Keratinocyte (primary cell): ENCODE data around the gene CDK15. TPM values are rescaled to one million over a fixed set of nuclear protein-coding genes. Genes with fewer than 3 reads are reported as not detected.

Source experiments
- DNase-seq: peaks from one replicate; pipeline ENCODE4 v3.0.0-alpha.2; 2011; ENCODE audit warnings: low read depth, missing footprints, low spot score
- FAIRE-seq: peaks from 2 replicates; lab custom pipeline; 2011; peaks lifted over from hg19 to GRCh38; lab: Jason Lieb, UNC
- H2AFZ ChIP-seq: 2 replicates; pipeline ENCODE4 v1.6.0; 2012; ENCODE audit warnings: low read length, control low read depth, inconsistent platforms; ENCODE audit not compliant: control insufficient read depth
- H3K27ac ChIP-seq: 2 replicates; pipeline ENCODE4 v1.5.1; 2011; ENCODE audit warnings: low read length; ENCODE audit not compliant: control insufficient read depth, insufficient read depth
- H3K27me3 ChIP-seq: 3 replicates; pipeline ENCODE4 v1.6.0; 2011; ENCODE audit warnings: low read length; ENCODE audit not compliant: control insufficient read depth, insufficient read depth; ENCODE audit errors: extremely low read depth
- H3K36me3 ChIP-seq, 2 experiments: 2 replicates in 1 of 2; 3 replicates in 1 of 2; pipeline ENCODE4 v1.5.1; 2011; ENCODE audit warnings: low read length in 2 of 2, mild to moderate bottlenecking in 1 of 2; ENCODE audit not compliant: control insufficient read depth in 2 of 2, insufficient read depth in 2 of 2; ENCODE audit errors: extremely low read depth in 1 of 2
- H3K4me1 ChIP-seq: 3 replicates; pipeline ENCODE4 v1.5.1; 2011; ENCODE audit warnings: low read length; ENCODE audit not compliant: control insufficient read depth, insufficient read depth; ENCODE audit errors: extremely low read depth
- H3K4me2 ChIP-seq: 3 replicates; pipeline ENCODE4 v1.6.0; 2011; ENCODE audit warnings: low read depth, low read length; ENCODE audit not compliant: control insufficient read depth, insufficient read depth; ENCODE audit errors: extremely low read depth
- H3K4me3 ChIP-seq, 3 experiments: fragments of 200-600 bp in 1 of 3; sonication (generic) in 1 of 3; 2 replicates in 2 of 3; 3 replicates in 1 of 3; pipeline ENCODE4 v1.5.1; 2011 to 2016; ENCODE audit warnings: low read length in 3 of 3, mild to moderate bottlenecking in 3 of 3, control low read depth in 2 of 3, inconsistent platforms in 1 of 3, low read depth in 1 of 3, mixed read lengths in 1 of 3, mixed run types in 1 of 3, moderate library complexity in 1 of 3; ENCODE audit not compliant: control insufficient read depth in 2 of 3, insufficient read depth in 2 of 3; ENCODE audit errors: extremely low read depth in 1 of 3
- H3K79me2 ChIP-seq: 2 replicates; pipeline ENCODE4 v1.6.0; 2012; ENCODE audit warnings: low read length; ENCODE audit not compliant: control insufficient read depth, insufficient read depth
- H3K9ac ChIP-seq: 3 replicates; pipeline ENCODE4 v1.6.0; 2011; ENCODE audit warnings: low read length; ENCODE audit not compliant: control insufficient read depth, insufficient read depth; ENCODE audit errors: extremely low read depth
- H3K9me1 ChIP-seq: 3 replicates; pipeline ENCODE4 v1.6.0; 2011; ENCODE audit warnings: low read length; ENCODE audit not compliant: control insufficient read depth, insufficient read depth; ENCODE audit errors: extremely low read depth
- H3K9me3 ChIP-seq: 2 replicates; pipeline ENCODE4 v1.5.1; 2012; ENCODE audit warnings: low read depth, low read length; ENCODE audit not compliant: control insufficient read depth
- H4K20me1 ChIP-seq: 3 replicates; pipeline ENCODE4 v1.6.0; 2011; ENCODE audit warnings: low read length; ENCODE audit not compliant: control insufficient read depth, insufficient read depth; ENCODE audit errors: extremely low read depth
- CTCF ChIP-seq, 3 experiments: IDR thresholded peaks in 1 of 3; conservative IDR thresholded peaks in 1 of 3; optimal IDR thresholded peaks in 1 of 3; 2 replicates in 2 of 3; 3 replicates in 1 of 3; pipeline versions ENCODE3 to v1.5.1; 2011; ENCODE audit warnings: low read length in 3 of 3, mild to moderate bottlenecking in 3 of 3, moderate library complexity in 2 of 3, control low read depth in 1 of 3, inconsistent platforms in 1 of 3; ENCODE audit not compliant: insufficient read depth in 2 of 3; ENCODE audit errors: extremely low read depth in 1 of 3
- EZH2 ChIP-seq: IDR thresholded peaks from one replicate; pipeline ENCODE4 v1.6.1; 2012; ENCODE audit warnings: inconsistent platforms, mild to moderate bottlenecking, low read length, moderate library complexity
- dilution Hi-C: fragments of 300-500 bp; cut with MboI; formaldehyde crosslinking; loops from one replicate; pipeline ENCODE4 v1.7.0; 2020; ENCODE audit warnings: low sequenced_read_pairs; ENCODE audit not compliant: extremely low pct_ligation_motif_present
- polyA plus RNA-seq, 5 experiments: library from polyadenylated mRNA; depleted of rRNA in 3 of 5; stranded (reverse) in 3 of 5; stranded (forward) in 1 of 5; unstranded in 1 of 5; fragments of >200 nt; gene quantifications; 1 replicate in 1 of 5; 2 replicates in 3 of 5; 3 replicates in 1 of 5; pipeline versions ENCODE4 v1.2.1 to v1.2.3, GENCODE V29; 2011 to 2012; ENCODE audit warnings: missing spikeins in 2 of 5, low read depth in 1 of 5, low replicate concordance in 1 of 5

Gene CDK15
- polyA plus RNA-seq, 1 donor (not counting 4 experiments of a cell fraction or from before 2014, with no cell fraction given), result 0.96 TPM

DNA sequence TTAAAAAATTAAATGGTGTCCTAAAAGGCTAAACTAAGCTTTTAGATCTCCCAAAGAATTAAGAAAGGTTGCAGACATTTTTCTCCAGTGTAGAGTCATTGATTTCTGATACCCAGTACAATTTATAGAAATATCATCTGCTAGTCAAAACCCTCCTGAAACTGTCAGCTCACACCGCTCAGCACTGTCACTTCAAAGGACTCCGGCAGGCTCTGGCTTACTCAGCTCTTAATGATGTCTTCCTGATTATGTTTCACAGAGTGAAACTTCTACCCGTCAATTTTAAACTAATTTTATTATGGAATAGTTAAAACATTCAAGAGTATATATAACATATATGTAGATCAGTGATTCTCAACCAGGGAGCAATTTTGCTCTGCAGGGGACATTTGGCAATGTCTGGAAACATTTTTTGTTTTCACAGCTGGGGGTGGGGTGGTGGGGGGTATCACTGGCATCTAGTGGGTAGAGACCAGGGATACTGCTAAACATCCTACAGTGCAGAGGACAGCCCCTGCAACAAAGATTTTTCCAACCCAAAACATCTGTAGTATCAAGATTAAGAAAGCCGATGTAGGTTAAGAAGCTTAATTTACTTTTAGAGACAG, 31.6 kb downstream of the CDK15 start:
- Histone ChIP-seq H3K79me2 (no peaks in the 10 kb centered on the region), H3K9ac (no peak overlapping the region)

GRCh38 chr2:201839727-201840126, 33.4 kb downstream of the CDK15 start:
- dilution Hi-C loops, result no loop called here
- FAIRE-seq (no peak), DNase-seq (no peak)
- Histone ChIP-seq H3K9ac (no peak overlapping the region), H4K20me1 (no peaks in the 10 kb centered on the region), H3K4me2 (no peak overlapping the region), H3K9me3 (no peaks in the 10 kb centered on the region), H3K36me3 (no peaks in the 10 kb centered on the region), H3K4me3 (no peak overlapping the region), H2AFZ (no peak overlapping the region), H3K9me1 (no peaks in the 10 kb centered on the region), H3K27ac (no peak overlapping the region), H3K4me1 (no peaks in the 10 kb centered on the region), H3K27me3 (no peaks in the 10 kb centered on the region), H3K79me2 (no peaks in the 10 kb centered on the region)
- no peak for TF ChIP-seq CTCF (optimal IDR thresholded peaks at IDR 0.05 in 1 of 3, IDR thresholded peaks at IDR 0.05 in 1 of 3, conservative IDR thresholded peaks at IDR 0.05 in 1 of 3; ENCODE audit: extremely low read depth in 1 of 3, insufficient read depth in 2 of 3, low read length in 3 of 3)
- TF ChIP-seq EZH2, result no peak

More for the DNA sequence above, 31.6 kb downstream of the CDK15 start:
- Histone ChIP-seq H2AFZ (no peak overlapping the region), H3K27me3 (no peaks in the 10 kb centered on the region), H3K4me3 (no peak overlapping the region), H3K27ac (no peak overlapping the region), H3K9me1 (no peaks in the 10 kb centered on the region), H4K20me1 (no peaks in the 10 kb centered on the region), H3K36me3 (no peaks in the 10 kb centered on the region), H3K4me2 (no peak overlapping the region), H3K4me1 (peaks cover 5% of the 10 kb centered on the region), H3K9me3 (no peaks in the 10 kb centered on the region)
- DNase-seq, result no peak
- no peak for TF ChIP-seq CTCF (optimal IDR thresholded peaks at IDR 0.05 in 1 of 3, IDR thresholded peaks at IDR 0.05 in 1 of 3, conservative IDR thresholded peaks at IDR 0.05 in 1 of 3; ENCODE audit: extremely low read depth in 1 of 3, insufficient read depth in 2 of 3, low read length in 3 of 3)
- no peak for TF ChIP-seq EZH2
- no peak for FAIRE-seq
- dilution Hi-C loops, result no loop called here
